Cardiac fibroblast (primary cell): ENCODE measurements around the gene FBXO31.

Experiments
- DNase-seq, 2 donors: peaks; one replicate each; pipeline versions ENCODE4 v3.0.0 to v3.0.0-alpha.2; 2010; ENCODE audit warnings: low read depth in 2 of 2
- H3K4me3 ChIP-seq, 2 donors: replicated peaks in 1 of 2; 1 replicate in 1 of 2; 2 replicates in 1 of 2; pipeline ENCODE4 v1.5.1; 2011; ENCODE audit warnings: low read depth in 2 of 2, low read length in 2 of 2, mild to moderate bottlenecking in 2 of 2, moderate library complexity in 1 of 2
- TF ChIP-seq, protein P1 (sequence below): IDR thresholded peaks from one replicate; pipeline ENCODE4 v1.5.1; 2011; ENCODE audit warnings: low read depth, mild to moderate bottlenecking, low read length, inconsistent platforms

Gene FBXO31

DNA sequence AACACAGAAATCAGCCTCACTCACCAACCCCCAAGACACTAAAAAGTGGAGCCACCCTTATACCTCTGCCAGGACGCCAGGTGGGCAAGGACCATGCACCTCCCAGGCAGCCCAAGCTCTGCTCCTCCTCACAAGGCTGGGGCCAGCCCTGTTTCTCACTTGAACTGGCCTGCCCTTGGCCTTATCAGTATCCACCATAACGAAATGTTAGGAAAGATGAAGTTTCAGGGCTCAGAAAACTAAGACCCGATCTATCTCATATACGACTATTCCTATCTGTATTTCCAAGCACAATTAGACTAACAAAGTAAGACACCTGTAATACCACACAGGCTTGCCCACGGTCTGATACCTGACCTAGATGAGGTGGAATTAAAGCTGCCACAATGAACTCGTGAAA, 6.9 kb downstream of the FBXO31 start:
- DNase-seq, result no peak
- H3K4me3 ChIP-seq, result no peak overlapping the region
- TF ChIP-seq, protein P1, sequence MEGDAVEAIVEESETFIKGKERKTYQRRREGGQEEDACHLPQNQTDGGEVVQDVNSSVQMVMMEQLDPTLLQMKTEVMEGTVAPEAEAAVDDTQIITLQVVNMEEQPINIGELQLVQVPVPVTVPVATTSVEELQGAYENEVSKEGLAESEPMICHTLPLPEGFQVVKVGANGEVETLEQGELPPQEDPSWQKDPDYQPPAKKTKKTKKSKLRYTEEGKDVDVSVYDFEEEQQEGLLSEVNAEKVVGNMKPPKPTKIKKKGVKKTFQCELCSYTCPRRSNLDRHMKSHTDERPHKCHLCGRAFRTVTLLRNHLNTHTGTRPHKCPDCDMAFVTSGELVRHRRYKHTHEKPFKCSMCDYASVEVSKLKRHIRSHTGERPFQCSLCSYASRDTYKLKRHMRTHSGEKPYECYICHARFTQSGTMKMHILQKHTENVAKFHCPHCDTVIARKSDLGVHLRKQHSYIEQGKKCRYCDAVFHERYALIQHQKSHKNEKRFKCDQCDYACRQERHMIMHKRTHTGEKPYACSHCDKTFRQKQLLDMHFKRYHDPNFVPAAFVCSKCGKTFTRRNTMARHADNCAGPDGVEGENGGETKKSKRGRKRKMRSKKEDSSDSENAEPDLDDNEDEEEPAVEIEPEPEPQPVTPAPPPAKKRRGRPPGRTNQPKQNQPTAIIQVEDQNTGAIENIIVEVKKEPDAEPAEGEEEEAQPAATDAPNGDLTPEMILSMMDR, result no peak

DNA sequence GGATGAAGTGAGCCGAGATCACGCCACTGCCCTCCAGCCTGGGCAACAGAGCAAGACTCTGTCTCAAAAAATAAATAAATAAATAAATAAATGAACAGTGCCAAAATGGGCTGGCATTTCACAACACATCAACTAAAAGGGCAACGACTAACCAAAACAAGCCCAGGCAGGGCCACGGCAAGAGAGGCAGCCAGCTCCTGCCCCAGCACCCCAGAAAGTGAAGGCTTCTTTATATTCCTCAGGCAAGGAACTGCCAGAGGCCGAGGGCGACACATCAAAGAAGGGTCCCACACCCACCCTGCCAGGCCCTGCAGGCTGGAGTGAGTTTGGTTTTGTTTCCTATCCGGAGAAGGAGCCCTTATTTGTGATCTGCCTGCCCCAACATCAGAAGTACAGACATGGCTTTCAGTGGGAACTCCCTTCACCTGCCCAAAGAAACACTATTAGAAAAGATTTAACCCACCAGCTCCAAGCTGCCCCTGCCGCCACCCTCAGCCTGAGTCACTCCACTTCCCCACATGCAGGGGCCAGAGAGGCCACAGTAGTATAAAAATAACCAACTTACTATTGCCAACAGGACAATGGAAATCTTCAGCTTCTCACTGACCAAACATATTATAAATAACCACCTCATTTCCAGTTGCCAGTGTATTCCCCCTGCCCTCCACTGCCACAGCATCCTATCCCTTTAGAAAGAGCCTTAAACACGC, 8.0 kb downstream of the FBXO31 start:
- TF ChIP-seq, protein P1, result no peak
- peak; percentile 45 to 47 for DNase-seq
- no peak overlapping the region for H3K4me3 ChIP-seq

DNA sequence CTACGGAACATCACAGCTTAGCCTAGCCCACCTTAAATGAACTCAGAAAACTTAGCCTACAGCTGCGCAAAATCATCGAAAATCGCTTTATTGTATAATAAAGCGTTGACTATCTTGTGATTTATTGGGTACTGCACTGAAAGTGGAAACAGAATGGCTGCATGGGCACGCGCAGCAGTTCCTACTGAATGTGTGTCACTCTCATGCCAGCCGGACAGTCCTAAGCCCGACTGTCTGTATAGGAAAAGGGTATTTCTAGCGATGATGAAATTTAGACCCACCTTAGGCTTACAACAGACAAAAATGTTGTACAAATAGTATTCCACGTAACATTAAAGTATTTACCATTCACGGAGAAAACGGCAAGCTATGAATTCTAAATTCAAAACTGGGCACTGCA, 9.3 kb downstream of the FBXO31 start:
- TF ChIP-seq, protein P1, result no peak
- DNase-seq, result no peak
- no peak overlapping the region for H3K4me3 ChIP-seq

DNA sequence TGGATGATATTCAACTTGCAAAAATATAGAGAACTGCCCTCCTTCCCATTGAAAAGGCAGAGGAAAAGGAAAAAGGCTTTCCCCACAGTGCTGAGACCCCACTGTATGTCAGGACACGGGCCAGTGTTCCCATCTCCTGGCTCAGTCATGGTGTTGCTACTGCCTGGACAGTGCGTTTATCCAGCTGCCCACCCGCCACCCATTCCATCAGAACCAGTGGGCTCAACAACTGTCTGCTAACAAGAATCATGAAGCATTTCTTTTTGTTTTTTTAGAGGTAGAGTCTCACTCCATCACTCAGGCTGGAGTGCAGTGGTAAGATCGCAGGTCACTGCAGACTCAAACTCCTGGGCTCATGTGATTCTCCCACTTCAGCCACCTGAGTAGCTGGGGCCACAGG, 11.3 kb downstream of the FBXO31 start:
- DNase-seq, result no peak
- H3K4me3 ChIP-seq, result no peak overlapping the region
- TF ChIP-seq, protein P1, result no peak

DNA sequence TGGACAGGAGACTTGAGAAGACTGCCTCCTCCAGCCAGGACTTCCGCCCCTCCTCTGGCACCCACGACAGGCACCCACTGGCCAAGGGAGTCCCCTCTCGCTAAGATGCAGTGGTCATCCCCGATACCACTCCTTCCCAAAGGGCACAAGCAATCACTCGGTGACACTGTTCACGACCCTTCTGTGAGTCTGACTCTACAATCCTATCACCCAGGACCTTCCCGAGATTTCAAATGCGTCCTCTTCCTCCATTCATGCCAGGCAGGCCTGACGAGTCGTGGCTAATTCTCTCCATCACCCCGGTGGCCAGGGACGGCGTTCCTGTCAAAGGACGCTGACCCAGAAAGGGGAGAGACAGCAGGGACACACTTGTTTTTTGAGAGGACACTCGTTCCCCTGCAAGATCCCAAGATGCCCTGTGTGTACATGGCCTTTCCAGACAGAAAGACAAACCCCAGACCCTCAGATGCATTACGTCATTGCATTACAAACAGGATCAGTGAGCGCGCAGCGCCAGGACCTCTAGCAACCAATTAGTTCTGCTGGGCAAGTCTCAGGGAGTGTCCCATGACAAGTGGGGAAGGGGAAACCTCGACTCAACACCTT, 12.2 kb downstream of the FBXO31 start:
- no peak overlapping the region for H3K4me3 ChIP-seq
- DNase-seq, result no peak
- TF ChIP-seq, protein P1, result no peak

DNA sequence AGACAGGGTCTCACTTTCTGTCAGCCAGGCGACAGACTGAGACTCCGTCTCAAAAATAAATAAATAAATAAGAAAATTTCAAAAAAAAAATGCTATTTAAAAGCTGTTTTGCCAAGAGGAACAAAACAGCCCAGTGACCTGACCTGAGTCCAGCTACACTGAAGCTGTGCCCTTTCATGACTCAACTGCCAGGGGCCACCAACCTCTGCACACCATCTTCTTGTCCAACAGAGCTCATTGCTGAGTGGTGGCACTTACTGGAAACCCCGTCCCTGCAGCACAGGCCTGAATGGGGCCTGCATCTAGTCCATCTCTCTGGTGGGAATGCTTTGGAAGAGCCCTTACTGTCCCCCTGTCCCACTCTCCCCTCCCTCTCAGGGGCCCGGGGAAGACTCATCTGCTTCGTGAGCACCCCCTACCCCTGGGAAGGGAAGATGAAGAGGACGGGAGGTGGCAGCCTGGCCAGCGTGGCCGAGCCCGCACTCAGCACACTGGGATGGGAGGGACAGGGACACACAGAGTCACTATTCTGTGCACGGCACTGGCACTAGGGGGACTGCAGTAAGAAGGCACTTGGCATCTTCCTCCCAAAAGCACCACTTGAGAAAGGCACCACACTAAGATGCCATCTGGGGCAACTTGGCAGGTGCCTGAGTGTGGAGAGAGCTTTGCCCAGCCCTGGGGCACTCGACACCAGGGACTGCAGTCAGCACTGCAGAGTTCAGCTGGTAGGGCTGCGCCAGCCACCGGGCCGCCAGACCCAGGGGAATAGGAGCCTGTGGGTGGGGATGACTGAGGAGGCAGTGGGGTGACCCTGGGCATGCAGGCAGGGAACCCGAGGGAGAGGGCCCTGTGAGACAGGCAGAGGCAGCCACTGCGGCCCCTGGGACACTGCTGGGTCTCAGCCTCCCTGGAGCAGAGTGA, 13.5 kb downstream of the FBXO31 start:
- no peak overlapping the region for H3K4me3 ChIP-seq
- TF ChIP-seq, protein P1, result no peak
- DNase-seq, result no peak
